GM19467 (cell line): ENCODE measurements around the gene BCAR1.
"Not testable (repeated sequence)": the region's sequence is repeated elsewhere in the genome, so short reads cannot be mapped to it uniquely, and the experiment has no call there.

Experiments
- ATAC-seq: cut with Tn5 transposase; IDR thresholded peaks from one replicate; pipeline ENCODE4 v1.9.1; 2021; ENCODE audit warnings: mild to moderate bottlenecking, moderate library complexity; ENCODE audit not compliant: unreplicated experiment

The BCAR1 gene

DNA sequence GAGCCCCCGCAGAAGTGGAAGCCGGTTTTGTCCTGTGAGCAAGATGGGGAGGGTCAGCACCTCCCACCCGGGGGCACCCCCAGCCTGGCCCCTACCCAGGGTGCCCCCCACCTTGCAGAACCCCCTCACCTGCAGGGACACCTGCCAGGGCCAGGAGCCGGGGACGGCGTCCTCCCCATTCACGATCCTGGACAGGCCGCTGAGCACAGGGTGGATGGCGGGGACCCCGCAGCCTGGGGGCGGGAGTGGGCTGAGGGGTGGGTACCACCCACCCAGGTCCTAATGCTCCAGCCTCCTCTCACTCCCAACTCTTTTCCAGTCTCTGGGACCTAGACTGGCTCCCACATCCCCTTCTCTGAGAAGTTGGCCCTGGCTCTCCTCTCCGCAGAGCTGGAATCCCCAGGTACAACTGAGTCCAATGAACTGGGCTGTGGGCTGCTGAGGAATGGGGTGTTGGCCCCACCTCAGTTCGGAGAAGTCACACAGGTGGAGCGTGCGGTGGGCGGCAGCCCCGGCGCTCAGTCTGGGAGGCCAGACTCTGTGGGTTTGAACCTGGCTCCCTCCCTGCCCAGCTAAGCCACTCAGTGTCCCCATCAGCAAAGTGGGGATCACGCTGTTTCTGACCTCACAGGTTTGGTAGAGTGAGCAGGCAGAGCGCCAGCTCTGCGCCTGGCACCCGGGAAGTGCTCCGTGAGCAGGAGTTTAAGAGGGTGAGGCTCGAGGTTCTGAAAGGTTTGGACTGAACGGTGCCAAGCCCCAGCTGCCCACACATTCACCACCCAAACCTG, 45.3 kb downstream of the BCAR1 start:
- ATAC-seq: not testable (repeated sequence)

DNA sequence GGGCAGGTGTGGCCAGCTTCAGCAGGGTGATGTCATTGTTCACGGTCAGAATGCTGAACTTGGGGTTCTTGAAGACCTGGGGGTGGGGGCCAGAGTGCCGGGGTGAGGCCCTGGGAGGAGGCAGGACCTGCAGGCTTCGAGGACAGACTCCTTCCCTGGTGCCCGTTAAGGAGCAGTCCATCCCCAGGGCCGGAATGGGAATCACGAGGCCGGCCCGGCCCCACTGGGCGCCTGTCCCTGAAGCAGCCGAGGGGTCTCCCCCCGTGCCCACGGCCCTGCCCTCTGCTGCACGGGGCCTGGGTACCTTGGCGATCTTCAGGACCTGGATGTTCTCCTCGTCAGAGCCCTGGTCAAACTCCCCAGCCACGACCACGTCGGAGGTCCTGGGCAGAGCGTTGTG, 46.0 kb downstream of the BCAR1 start:
- not testable (repeated sequence) for ATAC-seq

DNA sequence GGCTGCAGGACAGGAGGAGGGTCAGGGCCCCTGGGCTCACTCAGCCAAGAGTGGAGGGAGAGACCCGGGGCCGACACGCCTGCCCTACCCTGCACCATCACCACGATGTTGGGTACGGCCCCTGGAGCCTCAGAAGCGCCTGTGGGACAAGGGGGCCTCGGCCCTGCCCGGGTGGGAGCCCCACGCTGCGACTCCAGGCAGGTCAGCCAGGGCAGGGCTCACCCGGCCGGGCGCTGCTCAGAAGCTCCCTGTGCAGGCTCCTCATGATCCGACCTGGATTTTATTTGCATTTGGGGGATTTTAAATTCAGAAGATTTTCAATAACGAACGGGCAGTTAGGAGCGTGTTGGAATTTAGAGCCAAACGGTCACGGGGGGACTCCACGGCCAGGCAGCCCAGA, 46.5 kb downstream of the BCAR1 start:
- not testable (repeated sequence) for ATAC-seq

DNA sequence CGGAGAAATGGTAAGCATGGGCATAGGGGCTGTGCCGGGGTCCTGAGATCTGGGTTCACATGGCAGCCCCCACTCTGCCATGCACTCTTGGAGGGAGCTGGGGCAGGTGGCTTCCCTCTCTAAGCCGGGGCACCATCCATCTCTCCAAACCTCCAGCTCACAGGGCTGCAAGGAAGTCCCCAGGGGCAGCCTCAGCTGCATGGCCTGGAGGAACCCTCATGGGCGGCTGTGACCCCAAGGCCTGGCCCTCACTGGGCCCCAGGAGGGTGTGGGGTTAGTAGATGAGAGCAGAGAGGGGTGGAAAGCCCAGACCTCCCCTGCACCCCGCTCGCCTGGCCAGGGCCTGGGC, 47.0 kb downstream of the BCAR1 start:
- ATAC-seq: no peak

DNA sequence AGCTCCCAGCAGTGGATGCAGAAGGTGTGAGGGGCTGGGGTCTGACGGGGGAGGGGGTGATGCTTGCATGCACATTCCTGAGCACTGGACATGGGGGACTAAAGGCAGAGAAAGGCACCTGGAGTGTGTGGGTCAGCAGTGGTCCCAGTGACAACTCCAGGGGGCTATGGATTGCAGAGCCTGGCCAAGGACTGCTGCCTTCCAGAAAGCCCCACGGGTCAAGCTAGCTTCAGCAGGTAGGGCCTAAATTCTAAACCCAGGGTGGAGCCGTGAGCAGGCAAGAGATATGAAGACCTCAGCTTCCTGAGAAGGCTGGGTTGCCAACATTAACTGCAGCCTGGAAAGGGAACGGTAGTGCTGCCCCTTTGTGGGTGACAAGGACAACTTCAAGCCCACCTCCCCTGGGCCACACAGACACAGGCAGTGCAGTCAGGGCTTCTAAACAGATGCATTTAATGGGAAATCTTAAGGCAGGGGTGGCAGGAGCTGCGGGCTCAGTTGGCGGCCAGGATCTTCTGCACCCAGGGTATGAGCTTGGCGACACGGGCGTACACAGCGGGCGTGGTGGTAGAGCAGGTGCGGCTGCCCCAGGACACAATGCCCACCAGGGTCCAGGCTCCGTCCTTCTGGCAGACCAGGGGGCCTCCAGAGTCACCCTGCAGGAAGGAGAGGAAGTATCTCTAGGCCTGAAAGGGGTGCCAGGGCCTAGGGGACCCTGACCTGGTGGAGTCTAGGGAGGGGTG, 47.6 kb downstream of the BCAR1 start:
- ATAC-seq: no peak

DNA sequence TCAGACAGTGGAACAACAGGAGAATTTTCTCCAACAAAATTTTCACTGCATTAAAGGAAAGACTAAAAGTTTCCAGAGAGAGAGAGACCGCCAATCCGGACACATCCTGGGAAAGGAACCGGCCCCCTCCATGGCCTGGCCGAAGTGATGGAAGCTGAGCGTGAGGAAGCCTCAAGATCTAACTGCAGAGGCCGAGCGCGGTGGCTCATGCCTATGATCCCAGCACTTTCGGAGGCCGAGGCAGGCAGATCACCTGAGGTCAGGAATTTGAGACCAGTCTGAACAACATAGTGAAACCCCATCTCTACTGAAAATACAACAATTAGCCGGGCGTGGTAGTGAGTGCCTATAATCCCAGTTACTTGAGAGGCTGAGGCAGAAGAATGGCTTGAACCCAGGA, 48.3 kb downstream of the BCAR1 start:
- no peak for ATAC-seq

DNA sequence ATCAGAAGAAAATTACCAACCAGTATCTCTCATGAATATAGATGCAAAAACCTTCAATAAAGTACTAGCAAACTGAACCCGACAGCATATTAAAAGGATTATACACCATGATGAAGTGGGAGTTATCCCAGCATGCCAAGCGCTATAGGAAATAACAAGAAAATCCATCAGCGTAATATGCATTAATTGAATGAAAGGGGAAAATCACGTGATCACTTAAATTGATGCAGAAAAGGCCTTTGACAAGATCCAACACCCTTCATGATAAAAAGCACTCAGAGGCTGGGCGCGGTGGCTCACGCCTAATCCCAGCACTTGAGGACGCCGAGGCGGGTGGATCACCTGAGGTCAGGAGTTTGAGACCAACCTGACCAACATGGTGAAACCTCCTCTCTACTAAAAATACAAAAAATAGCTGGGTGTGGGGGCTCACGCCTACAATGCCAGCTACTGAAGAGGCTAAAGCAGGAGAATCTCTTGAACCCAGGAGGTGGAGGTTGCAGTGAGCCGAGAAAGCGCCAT, 49.3 kb downstream of the BCAR1 start:
- no peak for ATAC-seq

DNA sequence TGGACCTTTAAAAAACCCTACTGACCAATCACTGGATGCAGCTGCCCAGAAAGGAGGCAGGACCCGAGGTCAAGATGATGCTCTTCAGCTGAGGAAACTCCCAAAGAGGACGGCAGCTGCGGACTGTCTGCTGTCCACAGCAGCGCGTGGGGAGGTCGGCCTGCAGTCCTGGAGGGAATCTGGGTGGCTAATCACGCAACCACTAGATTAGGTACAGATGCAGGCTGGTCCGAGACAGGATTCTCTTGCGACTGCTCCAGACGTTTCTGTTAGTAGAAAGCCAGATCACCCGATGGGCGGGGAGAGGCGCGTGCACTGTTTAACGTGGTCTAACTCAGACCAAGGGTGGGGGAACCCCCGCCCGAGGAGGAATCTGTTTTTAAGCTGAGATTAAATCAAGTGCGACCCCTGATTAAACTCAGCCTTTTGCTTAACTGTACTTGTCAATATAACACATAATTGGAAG, 53.3 kb downstream of the BCAR1 start:
- ATAC-seq: no peak

DNA sequence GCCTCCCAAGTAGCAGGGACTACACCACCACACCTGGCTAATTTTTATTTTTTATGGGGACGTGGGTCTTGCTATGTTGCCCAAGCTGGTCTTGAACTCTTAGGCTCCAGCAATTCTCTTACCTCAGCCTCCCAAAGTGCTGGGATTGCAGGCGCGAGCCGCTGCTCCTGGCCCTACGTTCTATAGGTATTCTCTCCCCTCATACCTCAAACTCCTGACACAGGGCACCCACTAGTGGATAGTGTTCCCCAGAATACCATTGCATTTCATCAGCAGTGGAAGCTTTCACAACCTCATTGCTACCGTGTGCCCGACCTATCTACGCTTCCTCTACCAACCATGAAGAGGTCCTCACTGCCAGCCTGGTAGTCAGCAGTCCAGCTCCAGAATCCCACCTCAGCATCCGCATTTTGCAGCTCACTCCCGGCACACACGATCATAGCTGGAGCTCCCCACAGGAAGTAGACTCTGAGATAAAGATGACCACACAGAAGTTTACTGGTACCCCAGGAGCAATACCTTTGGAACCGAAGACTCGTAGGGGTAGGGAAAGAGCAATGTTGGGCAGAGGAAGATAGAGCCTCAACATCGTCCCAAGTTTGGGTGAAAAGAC, 53.8 kb downstream of the BCAR1 start:
- ATAC-seq: no peak

DNA sequence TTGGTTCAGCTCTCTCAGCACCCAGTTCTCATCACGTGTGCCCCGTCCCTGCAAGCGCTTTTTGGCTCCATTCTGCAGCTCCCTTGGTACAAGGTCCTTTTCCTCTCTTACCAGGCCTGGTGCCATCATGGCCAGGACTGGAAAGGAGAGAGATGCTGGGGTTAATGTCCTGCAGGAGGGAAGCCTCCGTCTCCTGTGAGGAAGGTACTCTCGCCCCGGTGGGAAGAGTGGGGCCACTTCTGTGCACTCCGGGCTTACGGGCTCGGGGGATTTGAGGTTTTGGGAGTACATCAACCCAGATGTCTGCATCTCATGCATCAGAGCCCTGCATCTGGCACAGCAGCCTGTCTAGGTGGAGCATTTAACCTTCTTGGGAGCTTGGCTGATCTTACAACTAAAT, 54.6 kb downstream of the BCAR1 start:
- ATAC-seq: no peak

DNA sequence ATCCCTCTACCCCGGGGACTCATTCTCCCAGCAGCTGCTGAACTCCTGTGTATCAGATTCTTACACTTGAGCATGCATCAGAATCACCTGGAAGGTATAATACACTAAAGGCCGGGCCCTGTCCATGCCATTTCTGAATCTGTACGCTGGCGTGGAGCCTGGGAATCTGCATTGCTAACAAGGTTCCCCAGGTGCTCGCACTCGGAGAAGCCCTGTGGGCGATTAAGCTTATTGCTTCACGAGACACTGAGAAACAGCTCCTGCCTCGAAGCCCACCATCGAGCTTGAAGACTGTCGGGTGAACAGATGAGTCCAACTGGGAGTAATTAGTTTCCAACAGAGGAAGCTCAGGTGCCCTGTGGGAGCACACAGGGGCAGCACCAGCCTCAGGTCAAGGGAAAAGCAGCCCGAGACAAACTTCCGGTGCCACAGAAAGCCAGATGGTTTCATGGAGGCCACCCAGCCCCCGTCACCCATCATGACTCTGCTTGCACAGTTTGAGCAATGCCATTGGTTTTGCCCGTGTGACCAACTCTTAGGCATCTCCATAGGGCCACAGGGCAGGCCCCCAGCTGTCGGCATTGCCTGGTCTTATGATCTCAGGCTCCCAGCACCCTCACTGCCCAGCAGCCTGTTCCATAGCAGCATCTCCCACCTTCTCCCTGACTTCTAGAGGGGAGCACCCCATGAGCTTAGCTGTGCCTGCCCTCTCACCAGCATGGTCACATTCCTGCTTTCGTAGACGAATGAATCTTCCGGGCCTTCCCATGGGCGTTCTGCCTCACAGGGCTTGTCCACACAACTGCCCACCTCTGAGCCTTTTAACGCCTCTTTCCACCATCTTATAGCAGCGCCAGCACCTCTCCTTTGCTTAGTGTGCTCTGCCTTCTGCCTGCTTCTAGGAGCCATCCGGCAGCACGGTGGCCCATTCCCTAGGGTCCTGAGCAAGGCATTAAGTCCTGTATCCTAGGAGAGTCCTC, 55.3 kb downstream of the BCAR1 start:
- no peak for ATAC-seq

DNA sequence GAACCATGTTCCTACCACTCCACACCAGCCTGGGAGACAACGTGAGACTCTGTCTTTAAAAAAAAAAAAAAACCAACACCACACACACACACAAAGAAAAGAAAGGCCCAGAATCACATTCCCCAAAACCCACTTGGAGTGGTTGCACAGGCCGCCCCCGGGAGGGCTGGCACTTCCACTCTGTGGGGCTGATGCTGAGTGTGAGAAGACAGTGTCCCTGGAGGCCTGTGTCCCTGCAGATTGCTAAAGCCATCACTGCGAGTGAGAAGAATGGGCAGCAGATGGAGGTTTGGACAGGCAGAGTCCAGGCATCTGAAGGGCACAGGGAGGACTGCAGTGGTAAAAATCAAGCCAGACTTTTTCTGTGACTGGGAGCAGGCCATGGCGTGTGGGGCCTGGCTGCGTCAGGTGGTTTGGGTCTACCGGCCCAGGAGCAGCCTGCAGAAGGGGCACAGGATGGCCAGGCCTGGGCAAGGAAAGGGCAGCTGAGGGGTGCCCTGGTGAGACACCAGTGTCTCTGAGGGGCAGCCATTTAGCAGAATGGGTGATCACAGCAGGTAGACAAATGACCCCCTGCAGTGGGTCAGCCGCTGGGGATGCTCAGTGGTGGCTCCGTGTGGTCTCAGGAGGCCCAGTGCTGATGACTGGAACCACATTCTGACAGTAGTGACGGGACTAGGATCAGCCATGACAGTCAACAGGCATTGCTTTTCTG, 57.5 kb downstream of the BCAR1 start:
- ATAC-seq: no peak

DNA sequence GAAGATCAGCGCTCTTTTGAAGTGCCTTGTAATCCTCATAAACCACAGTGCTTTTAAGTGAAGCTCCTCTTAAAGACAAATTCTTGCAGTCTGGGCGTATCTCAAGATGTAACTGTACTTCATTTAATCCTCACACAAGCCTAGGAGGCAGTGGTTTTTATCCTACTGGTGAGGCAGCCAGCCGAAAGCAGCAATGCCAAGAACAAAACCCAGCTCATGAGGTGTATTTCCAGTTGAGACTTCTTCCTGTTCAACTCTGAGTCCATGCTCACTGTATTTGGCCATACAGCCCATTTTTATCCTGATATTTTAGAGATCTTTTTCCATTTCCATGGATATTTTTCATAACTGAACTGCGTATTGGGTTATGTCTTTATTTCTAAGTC, 58.2 kb downstream of the BCAR1 start:
- ATAC-seq: no peak

DNA sequence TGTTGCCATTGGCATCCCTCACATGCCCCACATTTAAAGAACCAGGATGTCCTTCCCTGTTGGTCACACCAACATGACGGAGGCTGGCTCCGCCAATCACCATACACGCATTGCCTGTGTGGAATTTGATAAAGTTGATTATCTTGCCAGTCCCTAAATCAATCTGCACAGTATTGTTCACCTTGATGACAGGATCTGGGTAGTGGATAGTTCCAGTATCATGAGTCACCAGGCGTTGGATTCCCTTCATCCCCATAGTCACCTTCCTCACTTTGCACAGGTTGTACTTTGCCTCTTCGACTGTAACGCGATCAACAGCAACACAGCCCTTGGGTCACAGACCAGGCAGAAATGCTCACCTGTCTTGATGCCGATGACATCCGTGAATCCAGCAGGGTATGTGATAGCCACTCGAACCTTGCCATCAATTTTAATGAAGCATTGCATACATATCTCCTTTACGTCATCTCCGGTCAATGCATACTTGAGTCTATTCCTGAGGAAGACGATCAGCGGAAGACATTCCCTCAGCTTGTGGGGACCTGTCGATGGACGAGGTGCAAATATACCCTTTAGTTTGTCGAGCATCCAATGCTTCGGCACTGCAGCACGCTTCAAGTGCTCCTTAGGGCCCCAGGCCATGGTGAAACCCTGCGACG, 58.7 kb downstream of the BCAR1 start:
- no peak for ATAC-seq

DNA sequence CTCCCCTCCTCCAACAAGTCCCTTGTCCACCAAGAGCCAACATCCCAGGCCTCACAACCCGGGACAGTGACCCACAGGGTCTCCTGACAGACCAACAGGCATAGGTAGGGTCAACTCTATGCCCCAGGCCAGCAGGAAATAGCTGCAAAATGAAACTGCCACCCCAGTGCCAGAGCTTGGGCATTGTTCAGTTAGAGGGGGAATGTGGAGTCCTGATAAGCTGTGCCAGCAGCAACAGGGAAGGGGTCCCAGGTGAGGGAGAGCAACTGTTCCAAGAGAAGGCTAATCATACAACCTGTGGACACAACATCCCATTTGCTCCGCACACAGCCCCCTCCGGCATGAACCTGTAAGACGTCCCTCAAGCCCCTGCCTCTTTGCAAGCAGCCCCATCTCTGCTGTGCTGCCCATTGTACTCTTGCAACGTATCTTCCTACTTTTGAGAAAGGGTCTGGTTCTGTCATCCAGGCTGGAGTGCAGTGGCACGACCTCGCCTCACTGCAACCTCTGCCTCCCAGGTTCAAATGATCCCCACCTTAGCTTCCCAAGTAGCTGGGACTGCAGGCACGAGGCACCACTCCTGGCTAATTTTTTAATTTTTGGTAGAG, 61.7 kb downstream of the BCAR1 start:
- no peak for ATAC-seq

DNA sequence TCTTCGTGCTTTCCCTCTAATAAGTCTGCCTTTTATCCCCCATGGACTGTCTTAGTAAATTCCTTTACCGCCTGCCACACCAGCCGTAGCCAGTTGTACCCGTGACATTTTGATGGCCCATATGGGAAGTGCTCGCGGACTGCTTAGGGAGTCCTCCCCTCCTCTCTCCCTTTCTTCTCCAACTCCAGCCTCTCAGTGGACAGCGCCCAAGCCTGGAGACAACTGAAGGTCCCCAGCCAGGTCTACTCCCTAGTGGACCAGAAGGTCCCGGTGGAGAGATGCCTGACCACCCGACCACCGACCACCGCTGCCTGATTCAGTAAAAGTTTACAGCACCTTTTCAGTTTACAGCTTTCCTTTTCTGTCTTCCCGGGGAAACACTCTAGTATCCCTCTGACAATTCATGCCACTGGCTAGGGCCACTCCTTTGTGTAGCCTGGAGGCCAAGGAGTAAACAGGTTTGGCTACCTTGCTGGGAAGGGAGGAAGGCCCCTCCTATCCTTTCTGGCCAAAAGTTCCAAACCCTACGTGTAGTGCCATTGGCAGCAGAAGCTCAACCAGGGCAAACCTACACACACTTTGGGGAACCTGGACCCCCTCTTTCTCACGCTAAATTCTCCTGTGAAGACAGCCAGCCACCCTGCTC, 62.5 kb downstream of the BCAR1 start:
- no peak for ATAC-seq

DNA sequence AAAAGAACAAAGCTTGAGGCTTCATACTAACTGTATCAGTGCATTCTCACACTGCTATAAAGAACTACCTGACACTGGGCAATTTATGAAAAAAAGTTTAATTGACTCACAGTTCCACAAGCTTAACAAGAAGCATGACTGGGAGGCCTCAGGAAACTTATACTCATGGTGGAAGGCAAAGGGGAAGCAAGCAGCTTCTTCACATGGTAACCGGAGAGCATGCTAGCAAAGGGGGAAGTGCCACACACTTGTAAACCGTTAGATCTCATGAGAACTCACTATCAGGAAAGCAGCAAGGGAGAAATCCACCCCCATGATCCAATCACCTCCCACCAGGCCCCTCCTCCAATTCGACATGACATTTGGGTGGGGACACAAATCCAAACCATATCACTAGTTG, 69.8 kb downstream of the BCAR1 start:
- ATAC-seq: no peak

DNA sequence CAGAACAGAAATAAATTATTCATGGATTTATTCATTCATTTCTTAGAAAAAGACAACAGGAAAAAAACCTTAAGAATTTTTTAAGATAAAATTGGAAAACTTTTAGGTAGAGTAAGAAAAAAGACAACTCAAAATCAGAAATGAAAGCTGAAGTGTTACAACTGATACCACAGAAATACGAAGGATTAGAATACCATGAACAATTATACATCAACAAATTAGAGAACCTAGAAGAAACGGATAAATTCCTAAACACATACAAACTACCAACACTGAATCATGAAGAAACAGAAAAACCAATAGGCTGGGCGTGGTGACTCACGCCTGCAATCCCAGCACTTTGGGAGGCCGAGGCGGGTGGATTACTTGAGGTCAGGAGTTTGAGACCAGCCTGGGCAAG, 72.2 kb downstream of the BCAR1 start:
- no peak for ATAC-seq
